ENCODE measurements around the gene ADAP2. TPM values are rescaled to one million over a fixed set of nuclear protein-coding genes. Genes with fewer than 3 reads are reported as not detected.

The ADAP2 gene
- total and polyA plus RNA-seq, 10 of the 15 experiments (the other 5 are each of a cell fraction or from before 2014, with no cell fraction given) = 0.15 to 13.6 (median 6.8) TPM

DNA sequence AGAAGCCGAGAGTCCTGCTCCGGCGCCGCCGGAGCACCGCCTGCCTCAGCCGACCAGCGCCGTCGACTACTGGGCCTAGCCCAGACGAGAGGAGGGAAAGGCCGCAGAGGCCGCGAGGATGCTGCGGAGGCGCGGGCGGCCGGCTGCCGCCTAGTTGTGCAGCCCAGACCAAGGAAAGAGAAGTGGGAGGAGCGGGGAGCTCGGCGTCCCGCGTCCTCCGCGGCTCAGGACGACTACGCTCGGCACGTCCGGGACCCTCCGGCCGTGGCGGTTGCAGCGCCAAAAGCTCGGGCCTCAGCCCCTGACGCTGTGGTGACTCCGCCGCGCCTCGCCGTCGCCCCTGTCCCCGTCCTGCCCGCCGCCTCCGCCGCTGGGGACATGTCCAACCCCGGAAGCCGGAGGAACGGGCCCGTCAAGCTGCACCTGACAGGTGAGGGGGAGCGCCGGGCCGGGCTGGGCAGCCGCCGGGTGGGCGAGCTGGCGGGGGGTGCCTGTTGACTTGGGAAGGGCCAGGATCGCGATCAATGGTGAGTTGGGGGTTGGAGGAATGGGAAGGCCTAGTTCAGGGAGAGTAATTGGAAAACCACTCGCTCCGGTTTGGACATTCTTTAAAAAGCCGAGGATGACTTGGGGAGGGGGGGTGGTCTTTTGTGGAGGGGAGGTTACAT is 86.8 kb downstream of the ADAP2 start (continued):
- TF ChIP-seq, protein P1, sequence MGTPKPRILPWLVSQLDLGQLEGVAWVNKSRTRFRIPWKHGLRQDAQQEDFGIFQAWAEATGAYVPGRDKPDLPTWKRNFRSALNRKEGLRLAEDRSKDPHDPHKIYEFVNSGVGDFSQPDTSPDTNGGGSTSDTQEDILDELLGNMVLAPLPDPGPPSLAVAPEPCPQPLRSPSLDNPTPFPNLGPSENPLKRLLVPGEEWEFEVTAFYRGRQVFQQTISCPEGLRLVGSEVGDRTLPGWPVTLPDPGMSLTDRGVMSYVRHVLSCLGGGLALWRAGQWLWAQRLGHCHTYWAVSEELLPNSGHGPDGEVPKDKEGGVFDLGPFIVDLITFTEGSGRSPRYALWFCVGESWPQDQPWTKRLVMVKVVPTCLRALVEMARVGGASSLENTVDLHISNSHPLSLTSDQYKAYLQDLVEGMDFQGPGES (IDR thresholded peaks at IDR 0.05) = no peak
- TF ChIP-seq CHD2 (IDR thresholded peaks at IDR 0.05; ENCODE audit: borderline replicate concordance, low read depth, low read length) (no peak), FOXM1 (IDR thresholded peaks at IDR 0.05; ENCODE audit: low read depth, low read length) (no peak), ZNF384 (IDR thresholded peaks at IDR 0.05; ENCODE audit: borderline replicate concordance, low read depth, low read length) (no peak), MTA2 (IDR thresholded peaks at IDR 0.05; ENCODE audit: low read depth) (no peak), ZNF622 (IDR thresholded peaks at IDR 0.05) (no peak), LARP7 (IDR thresholded peaks at IDR 0.05) (no peak), FOS (IDR thresholded peaks at IDR 0.05; ENCODE audit: borderline replicate concordance, extremely low read depth, insufficient read length) (no peak)
- TF ChIP-seq, protein P2, sequence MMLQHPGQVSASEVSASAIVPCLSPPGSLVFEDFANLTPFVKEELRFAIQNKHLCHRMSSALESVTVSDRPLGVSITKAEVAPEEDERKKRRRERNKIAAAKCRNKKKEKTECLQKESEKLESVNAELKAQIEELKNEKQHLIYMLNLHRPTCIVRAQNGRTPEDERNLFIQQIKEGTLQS (IDR thresholded peaks at IDR 0.05; ENCODE audit: borderline replicate concordance, extremely low read depth, low read depth, low read length) = no peak
- TF ChIP-seq, protein P3, sequence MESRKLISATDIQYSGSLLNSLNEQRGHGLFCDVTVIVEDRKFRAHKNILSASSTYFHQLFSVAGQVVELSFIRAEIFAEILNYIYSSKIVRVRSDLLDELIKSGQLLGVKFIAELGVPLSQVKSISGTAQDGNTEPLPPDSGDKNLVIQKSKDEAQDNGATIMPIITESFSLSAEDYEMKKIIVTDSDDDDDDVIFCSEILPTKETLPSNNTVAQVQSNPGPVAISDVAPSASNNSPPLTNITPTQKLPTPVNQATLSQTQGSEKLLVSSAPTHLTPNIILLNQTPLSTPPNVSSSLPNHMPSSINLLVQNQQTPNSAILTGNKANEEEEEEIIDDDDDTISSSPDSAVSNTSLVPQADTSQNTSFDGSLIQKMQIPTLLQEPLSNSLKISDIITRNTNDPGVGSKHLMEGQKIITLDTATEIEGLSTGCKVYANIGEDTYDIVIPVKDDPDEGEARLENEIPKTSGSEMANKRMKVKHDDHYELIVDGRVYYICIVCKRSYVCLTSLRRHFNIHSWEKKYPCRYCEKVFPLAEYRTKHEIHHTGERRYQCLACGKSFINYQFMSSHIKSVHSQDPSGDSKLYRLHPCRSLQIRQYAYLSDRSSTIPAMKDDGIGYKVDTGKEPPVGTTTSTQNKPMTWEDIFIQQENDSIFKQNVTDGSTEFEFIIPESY (IDR thresholded peaks at IDR 0.05) = no peak
- TF ChIP-seq, protein P4, sequence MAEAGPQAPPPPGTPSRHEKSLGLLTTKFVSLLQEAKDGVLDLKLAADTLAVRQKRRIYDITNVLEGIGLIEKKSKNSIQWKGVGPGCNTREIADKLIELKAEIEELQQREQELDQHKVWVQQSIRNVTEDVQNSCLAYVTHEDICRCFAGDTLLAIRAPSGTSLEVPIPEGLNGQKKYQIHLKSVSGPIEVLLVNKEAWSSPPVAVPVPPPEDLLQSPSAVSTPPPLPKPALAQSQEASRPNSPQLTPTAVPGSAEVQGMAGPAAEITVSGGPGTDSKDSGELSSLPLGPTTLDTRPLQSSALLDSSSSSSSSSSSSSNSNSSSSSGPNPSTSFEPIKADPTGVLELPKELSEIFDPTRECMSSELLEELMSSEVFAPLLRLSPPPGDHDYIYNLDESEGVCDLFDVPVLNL (IDR thresholded peaks at IDR 0.05; ENCODE audit: low read depth, low read length) = no peak
- TF ChIP-seq, protein P5, sequence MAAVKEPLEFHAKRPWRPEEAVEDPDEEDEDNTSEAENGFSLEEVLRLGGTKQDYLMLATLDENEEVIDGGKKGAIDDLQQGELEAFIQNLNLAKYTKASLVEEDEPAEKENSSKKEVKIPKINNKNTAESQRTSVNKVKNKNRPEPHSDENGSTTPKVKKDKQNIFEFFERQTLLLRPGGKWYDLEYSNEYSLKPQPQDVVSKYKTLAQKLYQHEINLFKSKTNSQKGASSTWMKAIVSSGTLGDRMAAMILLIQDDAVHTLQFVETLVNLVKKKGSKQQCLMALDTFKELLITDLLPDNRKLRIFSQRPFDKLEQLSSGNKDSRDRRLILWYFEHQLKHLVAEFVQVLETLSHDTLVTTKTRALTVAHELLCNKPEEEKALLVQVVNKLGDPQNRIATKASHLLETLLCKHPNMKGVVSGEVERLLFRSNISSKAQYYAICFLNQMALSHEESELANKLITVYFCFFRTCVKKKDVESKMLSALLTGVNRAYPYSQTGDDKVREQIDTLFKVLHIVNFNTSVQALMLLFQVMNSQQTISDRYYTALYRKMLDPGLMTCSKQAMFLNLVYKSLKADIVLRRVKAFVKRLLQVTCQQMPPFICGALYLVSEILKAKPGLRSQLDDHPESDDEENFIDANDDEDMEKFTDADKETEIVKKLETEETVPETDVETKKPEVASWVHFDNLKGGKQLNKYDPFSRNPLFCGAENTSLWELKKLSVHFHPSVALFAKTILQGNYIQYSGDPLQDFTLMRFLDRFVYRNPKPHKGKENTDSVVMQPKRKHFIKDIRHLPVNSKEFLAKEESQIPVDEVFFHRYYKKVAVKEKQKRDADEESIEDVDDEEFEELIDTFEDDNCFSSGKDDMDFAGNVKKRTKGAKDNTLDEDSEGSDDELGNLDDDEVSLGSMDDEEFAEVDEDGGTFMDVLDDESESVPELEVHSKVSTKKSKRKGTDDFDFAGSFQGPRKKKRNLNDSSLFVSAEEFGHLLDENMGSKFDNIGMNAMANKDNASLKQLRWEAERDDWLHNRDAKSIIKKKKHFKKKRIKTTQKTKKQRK (IDR thresholded peaks at IDR 0.05; ENCODE audit: low read depth, low read length) = no peak

Small RNAs within 50 kb of the gene (small RNA-seq; reads per million reads assigned to genes)
- gene AC138207.3 = not detected
- not detected for gene RN7SL138P

Other genes starting within 250 kb of the ADAP2 start
- gene CRLF3, start 97.3 kb upstream of the ADAP2 start, total RNA-seq (2014; rRNA removed) = 26.1 and 29.2 TPM in 2 replicates
- gene CRLF3, start 97.3 kb upstream of the ADAP2 start, total RNA-seq (2014; rRNA removed; fragmentation: Illumina TruSeq; extraction: Trizol) = 28.7 and 30.5 TPM in 2 replicates
- 22.0 and 23.4 TPM in 2 replicates for gene CRLF3, start 97.3 kb upstream of the ADAP2 start, total RNA-seq (2021)
- gene CRLF3, start 97.3 kb upstream of the ADAP2 start, polyA plus RNA-seq (2011; rRNA removed) = 39.2 and 54.3 TPM in 2 replicates
- gene CRLF3, start 97.3 kb upstream of the ADAP2 start, polyA plus RNA-seq (2014; fragmentation: Illumina TruSeq; extraction: Trizol) = 27.3 and 38.7 TPM in 2 replicates
- gene CRLF3, start 97.3 kb upstream of the ADAP2 start, polyA plus RNA-seq (2014; fragmentation: Nextera tagmentation; extraction: Ambion mirVana) = 10 to 100 TPM; 10.0 to 11.9 TPM
- 18.9 and 21.7 TPM in 2 replicates for gene CRLF3, start 97.3 kb upstream of the ADAP2 start, polyA plus RNA-seq (2014; rRNA removed)
- 10 to 100 TPM; 27.4 to 30.0 TPM for gene CRLF3, start 97.3 kb upstream of the ADAP2 start, polyA plus RNA-seq (2016; fragmentation: Nextera tagmentation; extraction: Ambion mirVana)
- gene ATAD5, start 90.0 kb upstream of the ADAP2 start, total RNA-seq (2014; rRNA removed) = 12.8 and 14.1 TPM in 2 replicates
- 16.2 and 17.2 TPM in 2 replicates for gene ATAD5, start 90.0 kb upstream of the ADAP2 start, total RNA-seq (2014; rRNA removed; fragmentation: Illumina TruSeq; extraction: Trizol)
- gene ATAD5, start 90.0 kb upstream of the ADAP2 start, total RNA-seq (2021) = 16.0 and 18.0 TPM in 2 replicates
- gene ATAD5, start 90.0 kb upstream of the ADAP2 start, polyA plus RNA-seq (2011; rRNA removed) = 12.4 and 24.6 TPM in 2 replicates
- 13.6 and 16.6 TPM in 2 replicates for gene ATAD5, start 90.0 kb upstream of the ADAP2 start, polyA plus RNA-seq (2014; fragmentation: Illumina TruSeq; extraction: Trizol)
- 1 to 10 TPM; 3.8 to 4.1 TPM for gene ATAD5, start 90.0 kb upstream of the ADAP2 start, polyA plus RNA-seq (2014; fragmentation: Nextera tagmentation; extraction: Ambion mirVana)
- gene ATAD5, start 90.0 kb upstream of the ADAP2 start, polyA plus RNA-seq (2014; rRNA removed) = 7.3 and 10.3 TPM in 2 replicates
- gene ATAD5, start 90.0 kb upstream of the ADAP2 start, polyA plus RNA-seq (2016; fragmentation: Nextera tagmentation; extraction: Ambion mirVana) = 10 to 100 TPM; 18.2 to 19.7 TPM
- gene TEFM, start 15.7 kb upstream of the ADAP2 start, total RNA-seq (2014; rRNA removed) = 13.7 and 14.4 TPM in 2 replicates
- gene TEFM, start 15.7 kb upstream of the ADAP2 start, total RNA-seq (2014; rRNA removed; fragmentation: Illumina TruSeq; extraction: Trizol) = 21.1 and 21.7 TPM in 2 replicates
- 13.3 and 15.7 TPM in 2 replicates for gene TEFM, start 15.7 kb upstream of the ADAP2 start, total RNA-seq (2021)
- 18.9 and 26.9 TPM in 2 replicates for gene TEFM, start 15.7 kb upstream of the ADAP2 start, polyA plus RNA-seq (2011; rRNA removed)
- gene TEFM, start 15.7 kb upstream of the ADAP2 start, polyA plus RNA-seq (2014; fragmentation: Illumina TruSeq; extraction: Trizol) = 36.2 and 52.5 TPM in 2 replicates
- gene TEFM, start 15.7 kb upstream of the ADAP2 start, polyA plus RNA-seq (2014; fragmentation: Nextera tagmentation; extraction: Ambion mirVana) = 10 to 100 TPM; 36.3 to 57.1 TPM
- 9.6 and 11.5 TPM in 2 replicates for gene TEFM, start 15.7 kb upstream of the ADAP2 start, polyA plus RNA-seq (2014; rRNA removed)
- gene TEFM, start 15.7 kb upstream of the ADAP2 start, polyA plus RNA-seq (2016; fragmentation: Nextera tagmentation; extraction: Ambion mirVana) = 10 to 100 TPM; 40.7 to 41.1 TPM
- gene RNF135, start 49.1 kb downstream of the ADAP2 start, total RNA-seq (2014; rRNA removed) = 19.3 and 20.7 TPM in 2 replicates
- 16.0 and 16.1 TPM in 2 replicates for gene RNF135, start 49.1 kb downstream of the ADAP2 start, total RNA-seq (2014; rRNA removed; fragmentation: Illumina TruSeq; extraction: Trizol)
- gene RNF135, start 49.1 kb downstream of the ADAP2 start, total RNA-seq (2021) = 22.6 and 22.9 TPM in 2 replicates
- gene RNF135, start 49.1 kb downstream of the ADAP2 start, polyA plus RNA-seq (2011; rRNA removed) = 11.2 and 12.7 TPM in 2 replicates
- gene RNF135, start 49.1 kb downstream of the ADAP2 start, polyA plus RNA-seq (2014; fragmentation: Illumina TruSeq; extraction: Trizol) = 18.2 and 23.1 TPM in 2 replicates
- 10 to 100 TPM; 12.8 to 15.4 TPM for gene RNF135, start 49.1 kb downstream of the ADAP2 start, polyA plus RNA-seq (2014; fragmentation: Nextera tagmentation; extraction: Ambion mirVana)
- 25.2 and 28.0 TPM in 2 replicates for gene RNF135, start 49.1 kb downstream of the ADAP2 start, polyA plus RNA-seq (2014; rRNA removed)
- gene RNF135, start 49.1 kb downstream of the ADAP2 start, polyA plus RNA-seq (2016; fragmentation: Nextera tagmentation; extraction: Ambion mirVana) = 10 to 100 TPM; 23.5 to 27.6 TPM
- 22.3 and 24.6 TPM in 2 replicates for gene NF1, start 173.0 kb downstream of the ADAP2 start, total RNA-seq (2014; rRNA removed)
- 21.9 and 22.9 TPM in 2 replicates for gene NF1, start 173.0 kb downstream of the ADAP2 start, total RNA-seq (2014; rRNA removed; fragmentation: Illumina TruSeq; extraction: Trizol)
- gene NF1, start 173.0 kb downstream of the ADAP2 start, total RNA-seq (2021) = 26.3 and 29.4 TPM in 2 replicates
- gene NF1, start 173.0 kb downstream of the ADAP2 start, polyA plus RNA-seq (2011; rRNA removed) = 31.8 and 34.0 TPM in 2 replicates
- gene NF1, start 173.0 kb downstream of the ADAP2 start, polyA plus RNA-seq (2014; fragmentation: Illumina TruSeq; extraction: Trizol) = 23.1 and 32.3 TPM in 2 replicates
- gene NF1, start 173.0 kb downstream of the ADAP2 start, polyA plus RNA-seq (2014; fragmentation: Nextera tagmentation; extraction: Ambion mirVana) = 1 to 10 TPM; 2.5 to 5.6 TPM
- 9.6 and 11.3 TPM in 2 replicates for gene NF1, start 173.0 kb downstream of the ADAP2 start, polyA plus RNA-seq (2014; rRNA removed)
- gene NF1, start 173.0 kb downstream of the ADAP2 start, polyA plus RNA-seq (2016; fragmentation: Nextera tagmentation; extraction: Ambion mirVana) = 1 to 10 TPM; 4.3 to 4.7 TPM

Data from GM12878 (cell line).